ENCODE data around the gene PTPRA. TPM values are rescaled to one million over a fixed set of nuclear protein-coding genes. Genes with fewer than 3 reads are reported as not detected.
A peak's percentile ranks its signal among the peaks of the same experiment; 100 is the strongest.

The PTPRA gene
- total and polyA plus RNA-seq, 8 donors, result 6.8 to 29.1 (median 18.2) TPM

DNA sequence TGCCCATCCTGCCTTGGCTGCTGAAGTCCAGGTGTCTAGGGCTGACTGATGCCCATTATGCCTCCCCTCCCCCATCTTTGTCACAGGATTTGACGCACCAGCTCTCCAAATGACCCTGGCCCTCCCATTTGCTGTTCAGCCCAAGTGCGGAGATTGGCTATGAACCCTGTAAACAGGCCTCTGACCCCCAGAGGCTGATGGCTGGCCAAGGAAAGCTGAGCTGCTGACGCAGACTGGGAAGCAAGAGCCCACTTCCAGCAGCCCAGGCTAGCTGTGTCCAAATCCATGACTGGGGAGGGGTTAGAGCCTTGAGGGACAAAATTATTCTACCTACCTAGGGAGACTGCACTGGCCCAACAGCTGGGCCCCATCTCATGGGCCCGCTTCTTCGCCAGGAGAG lies 169.3 kb downstream of the PTPRA start:
- ATAC-seq (no peak), FAIRE-seq (no peak), DNase-seq (peak in 1 of 6 donors; percentile 29)
- Histone ChIP-seq H3K36me3 (peaks cover 0 to 18% (median 1%) of the 10 kb centered on the region in 3 donors), H3K4me1 (peaks cover 0 to 20% (median 6%) of the 10 kb centered on the region in 3 donors), H3K27ac (peak overlapping the region in 2 of 4 donors; percentile 69 to 70), H3K4me3 (no peak overlapping the region), H3K27me3 (no peaks in the 10 kb centered on the region), H3K9me3 (no peaks in the 10 kb centered on the region)
- 85 to 87% methylated on average over 5 of the region's 5 CpGs for WGBS, 2 donors
- intact Hi-C loops (cut with DNase I), result no loop called here
- TF ChIP-seq, protein P1, sequence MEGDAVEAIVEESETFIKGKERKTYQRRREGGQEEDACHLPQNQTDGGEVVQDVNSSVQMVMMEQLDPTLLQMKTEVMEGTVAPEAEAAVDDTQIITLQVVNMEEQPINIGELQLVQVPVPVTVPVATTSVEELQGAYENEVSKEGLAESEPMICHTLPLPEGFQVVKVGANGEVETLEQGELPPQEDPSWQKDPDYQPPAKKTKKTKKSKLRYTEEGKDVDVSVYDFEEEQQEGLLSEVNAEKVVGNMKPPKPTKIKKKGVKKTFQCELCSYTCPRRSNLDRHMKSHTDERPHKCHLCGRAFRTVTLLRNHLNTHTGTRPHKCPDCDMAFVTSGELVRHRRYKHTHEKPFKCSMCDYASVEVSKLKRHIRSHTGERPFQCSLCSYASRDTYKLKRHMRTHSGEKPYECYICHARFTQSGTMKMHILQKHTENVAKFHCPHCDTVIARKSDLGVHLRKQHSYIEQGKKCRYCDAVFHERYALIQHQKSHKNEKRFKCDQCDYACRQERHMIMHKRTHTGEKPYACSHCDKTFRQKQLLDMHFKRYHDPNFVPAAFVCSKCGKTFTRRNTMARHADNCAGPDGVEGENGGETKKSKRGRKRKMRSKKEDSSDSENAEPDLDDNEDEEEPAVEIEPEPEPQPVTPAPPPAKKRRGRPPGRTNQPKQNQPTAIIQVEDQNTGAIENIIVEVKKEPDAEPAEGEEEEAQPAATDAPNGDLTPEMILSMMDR (IDR thresholded peaks at IDR 0.05), result no peak

DNA sequence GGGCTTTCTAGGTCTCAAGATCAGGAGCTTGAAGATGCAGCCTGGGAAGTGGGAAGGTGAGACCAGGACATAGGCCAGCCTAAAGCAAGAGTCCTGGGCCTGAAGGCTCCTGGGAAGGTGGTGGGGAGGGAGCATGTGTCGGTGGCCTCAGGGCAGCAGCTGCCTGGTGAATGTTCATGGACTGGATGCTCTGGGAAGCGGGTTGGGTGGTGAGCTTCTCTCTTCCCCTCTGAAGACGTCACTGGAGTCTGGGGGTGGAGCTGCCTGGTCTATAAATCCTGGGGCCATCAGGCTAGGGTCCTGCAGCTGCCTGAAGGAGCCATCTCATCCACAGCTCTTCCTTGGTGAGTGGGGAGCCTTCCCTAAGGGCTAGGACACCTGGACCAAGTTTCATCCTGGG lies 170.0 kb downstream of the PTPRA start, which contains the start of gene GNRH2:
GNRH2 (plus strand) TSS at position 301 of the 400 bp plus-strand sequence. CDS start 793 bp downstream, outside the sequence.
- DNase-seq (no peak), ATAC-seq (no peak), FAIRE-seq (no peak)
- Histone ChIP-seq H3K9me3 (no peaks in the 10 kb centered on the region), H3K36me3 (peaks cover 0 to 24% (median 8%) of the 10 kb centered on the region in 3 donors), H3K27ac (peak within 1 kb of the TSS in 2 of 4 donors; percentile 69 to 70), H3K27me3 (no peaks in the 10 kb centered on the region), H3K4me1 (peaks cover 0 to 21% (median 6%) of the 10 kb centered on the region in 3 donors), H3K4me3 (no peak within 1 kb of the TSS)
- WGBS, 2 donors, result 81 to 91% methylated on average over 2 to 3 of the region's 3 CpGs
- TF ChIP-seq, protein P1 (IDR thresholded peaks at IDR 0.05), result no peak
- intact Hi-C loops (cut with DNase I), result no loop called here

DNA sequence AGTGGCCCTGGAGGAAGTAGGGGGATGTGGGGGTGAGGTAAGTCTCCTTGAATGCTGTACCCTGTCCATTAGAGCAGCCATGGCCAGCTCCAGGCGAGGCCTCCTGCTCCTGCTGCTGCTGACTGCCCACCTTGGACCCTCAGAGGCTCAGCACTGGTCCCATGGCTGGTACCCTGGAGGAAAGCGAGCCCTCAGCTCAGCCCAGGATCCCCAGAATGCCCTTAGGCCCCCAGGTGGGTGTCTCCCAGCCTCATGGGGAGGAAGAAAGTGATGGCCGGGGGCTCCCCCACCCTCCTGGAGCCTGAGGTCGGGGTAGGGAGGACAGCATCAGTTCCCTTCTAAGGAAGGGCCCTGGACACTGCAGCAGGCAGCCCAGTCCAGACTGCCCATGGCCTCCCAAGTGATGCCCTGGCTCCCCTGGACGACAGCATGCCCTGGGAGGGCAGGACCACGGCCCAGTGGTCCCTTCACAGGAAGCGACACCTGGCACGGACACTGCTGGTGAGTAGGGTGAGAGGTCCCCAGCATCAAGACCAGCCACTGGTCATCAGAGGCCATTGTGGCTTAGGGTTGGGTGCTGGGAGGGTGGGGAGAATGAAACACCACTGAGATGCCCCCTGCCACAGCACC lies 171.2 kb downstream of the PTPRA start:
- ATAC-seq (no peak), FAIRE-seq (no peak), DNase-seq (peak in 2 of 6 donors; percentile 41 to 72)
- Histone ChIP-seq H3K27ac (no peak overlapping the region), H3K9me3 (no peaks in the 10 kb centered on the region), H3K4me1 (peaks cover 0 to 21% (median 6%) of the 10 kb centered on the region in 3 donors), H3K4me3 (no peak overlapping the region), H3K36me3 (peaks cover 0 to 21% (median 11%) of the 10 kb centered on the region in 3 donors), H3K27me3 (no peaks in the 10 kb centered on the region)
- TF ChIP-seq, protein P1 (IDR thresholded peaks at IDR 0.05), result no peak
- 88 to 91% methylated on average over 8 of the region's 8 CpGs for WGBS, 2 donors
- intact Hi-C loops (cut with DNase I), result no loop called here

DNA sequence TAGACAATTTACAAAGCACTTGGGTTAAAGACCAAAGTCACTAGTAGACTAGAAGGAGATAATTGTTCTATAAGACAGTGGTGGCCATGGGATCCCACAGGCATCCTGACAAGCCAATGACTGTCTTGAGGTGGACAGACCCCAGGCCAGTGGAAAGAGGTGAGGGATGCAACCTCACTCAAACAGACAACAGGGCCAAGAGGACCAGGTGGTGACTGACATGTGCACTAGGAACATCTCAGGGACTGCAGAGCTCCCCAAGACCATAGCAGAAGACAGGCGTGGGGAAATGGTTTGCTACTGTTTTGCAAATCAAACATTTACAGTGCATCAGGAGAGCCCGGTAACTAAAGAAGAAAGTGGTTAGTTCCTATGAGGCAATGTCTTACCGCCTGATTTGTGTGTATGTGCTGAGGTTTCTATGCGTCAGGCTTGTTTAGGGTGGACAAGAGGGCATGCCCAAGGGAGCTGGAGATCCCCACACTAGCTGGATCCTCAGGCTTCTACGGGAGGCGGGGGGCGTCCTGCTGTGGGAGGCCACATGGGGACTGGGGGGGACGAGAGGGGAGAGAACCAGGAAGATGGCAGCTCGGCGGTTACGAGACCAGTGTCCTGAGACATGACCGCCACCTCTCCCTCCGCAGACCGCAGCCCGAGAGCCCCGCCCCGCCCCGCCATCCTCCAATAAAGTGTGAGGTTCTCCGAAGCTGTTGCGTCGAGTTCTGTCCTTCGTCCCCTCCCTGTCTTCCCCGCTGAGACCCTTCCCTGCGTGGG lies 171.9 kb downstream of the PTPRA start:
- DNase-seq (peak in 4 of 6 donors; percentile 72 to 89 (median 80)), FAIRE-seq (no peak), ATAC-seq (peak; percentile 65 to 79 (median 70))
- H3K36me3 ChIP-seq, result peaks cover 0 to 14% (median 11%) of the 10 kb centered on the region in 3 donors
- H3K27ac ChIP-seq, result peak overlapping the region; percentile 45 to 85 (median 78)
- H3K4me1 ChIP-seq, result peaks cover 0 to 21% (median 6%) of the 10 kb centered on the region in 3 donors
- TF ChIP-seq, protein P1 (IDR thresholded peaks at IDR 0.05), result no peak
- H3K9me3 ChIP-seq, result no peaks in the 10 kb centered on the region
- H3K27me3 ChIP-seq, result no peaks in the 10 kb centered on the region
- H3K4me3 ChIP-seq, result peak overlapping the region; percentile 87 to 96 (median 94)
- intact Hi-C loops (cut with DNase I), result no loop called here
- 2 to 3% methylated on average over 23 to 24 of the region's 24 CpGs for WGBS, 2 donors

All from pancreas (tissue), 10 donors.